NCI-H1930 (cell line): ENCODE data around the gene DNAJA3.
A peak's percentile ranks its signal among the peaks of the same experiment; 100 is the strongest.

Source experiments
- DNase-seq, 2 experiments: peaks; one replicate each; lab custom pipeline; 2025; lab: John Stamatoyannopoulos, UW

The DNAJA3 gene

DNA sequence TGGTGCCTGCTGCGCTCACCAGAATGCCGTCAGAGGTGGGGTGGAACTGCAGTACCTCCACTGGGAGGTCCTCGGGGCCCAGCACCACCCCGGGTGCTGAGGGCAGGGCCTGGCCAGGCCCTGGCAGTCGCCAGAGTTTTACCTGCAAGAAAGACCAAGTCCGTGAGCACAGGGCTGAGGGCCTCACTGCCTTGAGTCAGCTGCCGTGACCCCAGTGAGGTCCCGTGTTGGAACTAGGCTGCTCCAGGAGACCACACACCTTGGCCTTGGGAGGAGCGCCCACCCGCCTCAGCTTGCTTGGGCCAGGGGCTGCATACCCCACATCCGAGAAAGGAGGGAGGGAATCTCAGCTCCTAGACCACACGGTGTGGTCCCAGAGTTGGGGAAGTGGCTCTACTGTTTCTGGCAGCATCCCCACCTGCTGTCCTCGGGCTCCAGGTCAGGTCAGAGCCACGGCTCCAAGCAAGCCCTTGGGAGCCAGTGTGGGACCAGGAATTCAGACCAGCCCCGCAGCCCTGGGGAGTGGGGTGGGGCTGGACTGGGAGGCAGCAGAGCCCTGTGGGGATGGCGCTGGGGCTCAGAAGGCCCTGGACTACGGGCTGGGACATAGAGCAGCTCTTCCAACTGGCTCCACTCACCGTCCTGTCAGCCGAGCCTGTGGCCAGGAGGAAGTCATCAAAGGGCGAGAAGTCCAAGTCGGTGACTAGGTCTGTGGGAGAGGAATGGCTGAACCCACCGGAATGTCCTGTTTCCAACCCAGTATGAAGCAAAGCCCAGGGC, 17.9 kb upstream of the DNAJA3 start:
- DNase-seq = no peak

DNA sequence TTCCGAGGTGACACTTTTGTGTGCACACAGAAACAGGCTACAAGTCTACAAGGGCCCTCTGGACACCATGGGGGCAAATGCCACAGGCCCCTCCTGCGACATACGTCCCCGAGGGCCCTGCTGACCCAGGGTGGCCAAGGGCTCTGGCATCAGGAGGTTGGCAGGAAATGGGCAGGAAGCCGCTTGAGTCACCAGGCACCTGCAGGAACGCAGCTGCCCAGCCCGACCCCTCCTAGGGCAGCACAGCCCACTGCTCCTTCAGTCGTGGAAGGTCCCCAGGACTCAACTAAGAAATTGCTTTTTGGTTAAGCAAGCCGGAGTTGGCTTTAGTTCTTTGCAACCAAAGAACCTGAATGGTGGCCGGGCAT, 17.4 kb upstream of the DNAJA3 start:
- DNase-seq = no peak

DNA sequence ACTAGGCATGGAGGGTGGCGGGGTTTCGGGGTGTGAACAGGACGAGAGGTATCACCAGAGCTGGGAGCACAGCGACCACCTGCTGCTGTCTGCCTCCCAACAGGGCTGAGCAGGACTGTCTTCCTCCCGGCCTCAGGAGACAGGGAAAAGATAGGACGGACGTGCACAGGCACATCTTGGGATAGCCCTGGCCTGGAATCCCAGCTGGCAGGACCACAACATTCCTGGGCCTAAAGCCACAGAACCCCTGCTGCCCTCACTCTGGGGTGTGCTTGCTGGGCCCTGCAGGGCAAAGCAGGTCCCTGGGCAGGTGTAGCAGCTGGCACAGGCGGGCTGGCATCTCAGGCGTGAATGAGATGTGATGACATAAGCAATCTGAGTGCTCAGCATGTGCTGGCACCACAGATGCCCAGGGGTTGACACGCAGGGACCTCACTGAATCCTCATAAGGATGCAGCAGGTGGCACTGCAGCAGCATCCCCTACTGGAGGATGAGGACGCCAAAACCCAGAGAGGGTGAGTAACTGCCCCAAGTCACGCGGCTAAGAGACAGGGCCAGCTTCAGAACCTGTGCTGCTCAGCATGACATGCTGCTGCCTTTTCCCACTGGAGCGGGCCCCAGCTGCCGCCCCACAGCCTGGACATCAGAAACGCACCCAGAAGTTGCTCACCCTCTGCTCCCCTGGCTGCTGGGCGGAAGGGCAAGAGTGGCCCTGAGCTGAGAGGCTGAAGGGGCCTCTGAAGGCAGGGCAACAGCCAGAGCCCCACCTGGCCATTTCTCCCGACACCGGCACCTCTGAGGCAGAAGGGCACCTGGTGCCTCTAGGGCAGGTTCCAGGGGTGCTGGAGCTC, 16.4 kb upstream of the DNAJA3 start:
- DNase-seq = no peak

DNA sequence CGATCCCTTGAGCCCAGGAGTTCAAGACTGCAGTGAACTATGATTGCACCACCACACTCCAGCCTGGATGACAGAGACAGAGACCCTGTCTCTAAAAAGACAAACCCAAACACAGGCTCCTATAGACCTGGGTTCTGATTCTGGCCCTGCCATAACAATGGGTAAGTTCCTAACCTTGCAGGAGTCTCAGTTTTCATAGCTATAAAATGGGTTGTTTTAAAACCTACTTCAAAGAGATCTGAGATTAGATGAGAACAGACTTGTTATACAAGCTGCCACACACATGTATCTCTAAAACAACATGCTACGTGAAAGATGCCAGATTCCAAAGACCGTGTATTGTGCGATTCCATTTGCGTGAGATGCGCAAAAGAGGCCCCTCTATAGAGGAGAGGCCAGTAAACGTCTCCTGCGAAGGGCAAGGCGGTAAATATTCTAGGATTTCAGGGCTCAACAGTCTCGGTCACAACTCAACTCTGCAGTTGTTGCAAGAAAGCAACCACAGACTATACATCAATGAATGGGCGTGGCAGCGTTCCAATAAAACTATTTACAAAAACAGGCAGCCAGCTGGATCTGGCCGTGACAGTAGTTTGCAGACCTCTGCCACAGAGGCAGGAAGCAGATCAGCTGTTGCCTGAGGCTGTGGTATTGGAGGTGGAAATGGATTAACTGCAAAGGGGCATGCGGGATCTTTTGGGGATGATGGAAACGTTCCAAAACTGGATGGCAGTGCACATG, 15.2 kb upstream of the DNAJA3 start:
- no peak for DNase-seq

DNA sequence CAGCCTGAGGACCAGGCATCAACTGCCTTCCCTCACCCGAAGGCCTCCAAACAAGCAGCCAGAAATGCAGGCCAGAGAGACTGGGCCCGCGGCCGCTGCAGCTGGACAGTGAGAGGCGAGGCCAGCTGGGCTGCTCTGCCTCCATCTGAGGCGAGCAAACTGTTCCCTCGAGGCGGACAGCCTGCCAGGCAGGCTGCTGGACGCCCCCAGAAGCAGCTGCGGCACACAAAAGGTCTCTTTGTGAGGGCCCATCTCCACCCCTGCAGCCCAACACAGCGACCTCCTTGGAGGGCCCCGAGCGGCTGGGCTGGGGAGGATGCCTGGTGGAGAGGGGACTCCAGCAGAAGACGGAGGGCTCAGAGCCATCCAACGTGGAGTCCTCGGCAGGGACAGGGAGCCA, 14.0 kb upstream of the DNAJA3 start:
- no peak for DNase-seq

DNA sequence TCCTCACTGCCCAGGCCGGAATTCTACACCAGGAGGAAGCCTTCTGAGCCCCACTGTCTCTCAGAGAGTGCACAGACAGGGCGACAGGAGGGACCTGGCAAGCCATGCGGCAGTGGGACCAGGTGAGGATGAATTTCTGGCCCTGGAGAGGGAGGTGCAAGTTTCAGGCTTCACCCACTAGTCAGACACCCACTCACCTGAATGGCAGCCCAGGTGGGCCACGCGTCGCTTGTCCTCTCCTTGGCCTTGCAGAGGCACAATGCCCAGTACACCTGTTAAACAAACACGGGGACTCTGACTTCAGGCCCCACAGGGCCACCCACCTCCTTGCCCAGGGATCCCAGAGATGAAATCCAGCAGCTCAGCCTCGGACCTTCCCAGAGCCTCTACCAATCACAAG, 13.5 kb upstream of the DNAJA3 start:
- no peak for DNase-seq

DNA sequence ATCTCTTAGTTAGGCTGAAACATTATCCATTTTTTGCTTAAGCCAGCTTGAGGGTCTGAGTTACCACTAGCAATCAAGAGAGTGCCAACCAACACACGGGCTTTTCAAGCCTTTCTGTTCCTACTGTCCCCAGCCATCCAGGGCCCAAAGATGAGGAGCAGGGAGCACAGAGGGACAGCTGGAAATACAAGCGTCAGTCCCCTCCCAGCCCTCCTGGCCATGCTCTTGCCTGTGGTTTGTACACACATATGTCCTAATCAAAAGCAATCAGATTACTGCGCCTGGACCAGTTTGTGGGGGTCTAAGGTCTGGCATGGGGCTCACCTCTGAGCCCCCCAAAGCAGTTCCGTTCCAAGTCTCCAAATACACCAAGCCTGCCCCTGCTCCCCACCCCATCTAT, 12.8 kb upstream of the DNAJA3 start:
- no peak for DNase-seq

DNA sequence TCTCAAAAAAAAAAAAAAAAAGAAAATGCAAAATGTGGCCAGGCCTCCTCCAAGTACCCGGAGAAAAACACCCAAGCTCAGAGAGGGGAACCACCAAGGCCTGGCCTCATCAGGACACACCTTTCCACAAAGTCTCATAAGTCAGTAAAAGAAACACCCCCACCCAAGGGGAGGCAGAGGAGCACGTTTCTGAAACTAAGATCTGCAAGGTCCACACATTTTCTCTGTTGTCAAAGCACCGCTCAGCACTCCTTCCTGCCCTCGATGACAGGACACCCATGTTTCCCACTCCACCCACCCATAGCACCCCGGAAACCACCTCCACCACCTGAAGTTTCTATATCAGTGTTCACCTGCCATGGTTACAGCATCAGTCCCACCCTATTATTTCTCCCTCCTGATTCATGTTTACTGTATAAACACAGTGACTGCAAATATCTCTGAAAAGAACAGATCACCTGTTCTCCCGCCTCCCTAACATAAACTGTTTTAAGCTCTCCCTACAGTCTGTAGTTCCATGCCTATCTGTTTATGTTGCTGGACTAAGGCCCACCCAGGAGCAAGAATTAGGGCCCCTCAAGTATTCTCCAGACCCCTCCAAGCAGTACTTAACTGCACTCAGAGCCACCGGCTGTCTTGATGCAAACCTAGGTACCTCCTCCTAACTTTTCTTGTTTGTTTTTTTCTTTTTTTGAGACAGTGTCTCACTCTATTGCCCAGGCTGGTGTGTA, 11.3 kb upstream of the DNAJA3 start:
- DNase-seq = no peak

DNA sequence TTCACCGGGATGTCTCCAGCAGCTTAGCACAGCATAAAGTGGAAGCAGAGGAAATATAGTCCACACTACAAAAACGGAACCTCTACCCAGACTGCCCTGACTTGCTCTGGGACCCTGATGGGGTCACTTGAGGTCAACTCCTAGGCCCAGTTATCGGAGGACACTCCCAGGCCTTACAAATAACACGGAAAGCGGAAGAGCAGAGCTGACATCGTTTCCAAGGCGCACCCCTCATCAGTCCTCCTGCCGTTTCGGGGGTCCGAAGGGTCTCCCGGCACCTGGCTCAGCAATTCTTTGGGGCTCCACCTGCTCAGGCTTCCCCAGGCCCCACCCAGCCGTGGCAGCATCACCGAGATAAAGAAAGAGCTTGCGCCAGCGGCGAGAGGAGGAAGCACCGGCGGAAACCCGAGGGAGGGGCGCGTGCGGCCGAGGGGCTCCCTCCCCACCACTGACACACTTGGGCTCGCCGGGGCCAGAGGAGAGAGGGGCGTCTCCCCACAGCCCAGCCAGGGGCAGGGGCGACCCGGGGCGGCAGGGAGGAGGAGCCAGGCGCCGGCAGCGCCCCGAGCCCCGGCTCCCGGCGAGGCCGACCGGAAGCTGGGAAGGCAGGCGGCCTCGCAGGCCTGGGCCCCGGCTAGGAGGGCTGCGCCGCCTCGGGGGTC, 10.0 kb upstream of the DNAJA3 start:
- DNase-seq = no peak

DNA sequence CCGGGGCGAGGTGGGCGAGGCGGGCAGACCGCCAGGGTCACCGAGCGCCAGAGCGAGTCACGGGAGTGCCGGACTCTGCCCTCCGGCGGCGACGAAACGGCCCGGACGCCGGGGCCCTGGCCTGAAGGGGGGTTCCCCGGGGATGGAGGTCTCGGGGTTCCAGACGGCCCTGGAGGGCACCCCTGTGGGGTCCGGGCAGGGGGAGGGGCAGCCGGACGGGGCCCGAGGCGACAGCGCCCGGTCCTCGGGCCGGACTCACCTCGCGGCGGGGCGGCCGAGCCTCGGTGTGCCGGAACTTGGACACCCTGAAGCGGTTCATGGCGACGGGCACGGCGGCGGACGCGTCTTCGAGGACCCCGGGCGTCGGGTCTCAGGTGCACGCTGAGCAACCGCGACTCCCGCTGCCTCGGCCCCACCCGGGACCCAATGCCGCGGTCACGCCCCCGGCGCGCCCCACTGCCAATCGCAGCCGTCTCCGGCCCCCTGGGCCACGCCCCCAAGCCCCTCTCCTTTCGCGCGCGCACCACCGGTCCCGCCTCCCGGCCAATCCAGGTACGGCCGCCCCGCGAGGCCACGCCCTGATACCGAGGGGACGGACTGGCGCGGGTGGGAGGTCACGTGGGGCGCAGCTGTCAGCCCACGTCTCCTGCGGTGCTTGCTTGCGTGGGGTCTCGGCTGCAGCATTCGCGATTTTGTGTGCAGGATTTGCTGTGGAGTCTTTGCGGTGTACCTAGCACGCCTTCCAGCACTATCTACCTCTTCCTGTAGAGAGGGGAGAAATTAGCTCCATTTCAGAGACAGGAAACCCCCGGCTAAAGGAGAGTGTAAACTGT, 9.3 kb upstream of the DNAJA3 start, which contains the start of gene CORO7:
TSS of gene CORO7 (minus strand) at position 397 of the 833 bp plus-strand sequence. CDS start at position 319, 78 bp downstream.
- DNase-seq = peak; percentile 89 to 92

DNA sequence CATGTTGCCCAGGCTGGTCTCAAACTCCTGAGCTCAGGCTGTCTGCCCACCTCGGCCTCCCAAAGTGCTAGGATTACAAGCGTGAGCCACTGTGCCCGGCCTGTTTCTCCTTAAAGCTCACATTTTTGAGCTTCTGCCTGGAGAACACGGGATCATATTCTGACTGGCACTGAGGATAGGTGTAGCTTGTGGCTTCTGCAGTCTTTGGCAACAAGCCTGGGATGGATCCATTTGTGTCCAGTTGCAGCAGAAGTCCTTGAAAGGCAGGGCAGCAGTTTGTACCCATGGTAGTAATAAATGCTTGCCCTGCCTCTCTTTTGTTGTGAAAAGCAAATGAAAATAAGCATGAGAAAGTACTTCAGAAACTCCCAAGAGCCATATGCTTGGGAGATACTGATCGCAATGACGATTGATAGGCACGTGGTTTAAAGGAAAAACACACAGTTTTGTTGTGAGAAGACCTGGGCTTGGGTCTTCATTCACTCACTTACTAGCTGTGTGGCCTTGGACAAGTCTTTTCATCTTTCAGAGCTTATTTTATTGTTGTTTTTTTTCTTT, 6.2 kb upstream of the DNAJA3 start:
- DNase-seq = no peak

DNA sequence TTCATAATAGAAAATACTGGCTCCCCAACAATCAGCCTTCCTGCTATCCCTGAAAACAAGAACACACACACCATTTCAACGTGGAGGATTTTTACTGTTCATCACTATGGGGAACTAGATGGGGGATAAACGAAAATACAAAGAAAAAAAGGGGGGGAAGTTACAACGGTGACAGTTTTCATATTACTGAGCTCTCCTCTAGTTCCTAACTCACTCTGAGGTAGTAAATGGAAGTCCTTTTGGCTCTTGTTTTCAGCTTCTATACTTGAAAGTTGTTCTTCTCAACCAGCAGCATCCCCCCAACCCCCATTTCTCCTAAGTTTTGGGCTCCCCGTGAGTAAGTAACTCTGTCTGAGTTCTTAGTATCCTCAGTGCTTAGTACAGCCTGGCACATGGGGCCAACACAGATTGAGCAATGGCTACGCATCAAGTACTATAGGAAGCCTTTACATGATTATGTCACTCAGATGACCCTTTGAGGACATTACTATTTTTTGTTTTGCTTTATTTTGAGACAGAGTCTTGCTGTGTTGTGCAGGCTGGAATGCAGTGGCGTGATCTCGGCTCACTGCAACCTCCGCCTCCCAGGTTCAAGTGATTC, 5.1 kb upstream of the DNAJA3 start:
- no peak for DNase-seq

DNA sequence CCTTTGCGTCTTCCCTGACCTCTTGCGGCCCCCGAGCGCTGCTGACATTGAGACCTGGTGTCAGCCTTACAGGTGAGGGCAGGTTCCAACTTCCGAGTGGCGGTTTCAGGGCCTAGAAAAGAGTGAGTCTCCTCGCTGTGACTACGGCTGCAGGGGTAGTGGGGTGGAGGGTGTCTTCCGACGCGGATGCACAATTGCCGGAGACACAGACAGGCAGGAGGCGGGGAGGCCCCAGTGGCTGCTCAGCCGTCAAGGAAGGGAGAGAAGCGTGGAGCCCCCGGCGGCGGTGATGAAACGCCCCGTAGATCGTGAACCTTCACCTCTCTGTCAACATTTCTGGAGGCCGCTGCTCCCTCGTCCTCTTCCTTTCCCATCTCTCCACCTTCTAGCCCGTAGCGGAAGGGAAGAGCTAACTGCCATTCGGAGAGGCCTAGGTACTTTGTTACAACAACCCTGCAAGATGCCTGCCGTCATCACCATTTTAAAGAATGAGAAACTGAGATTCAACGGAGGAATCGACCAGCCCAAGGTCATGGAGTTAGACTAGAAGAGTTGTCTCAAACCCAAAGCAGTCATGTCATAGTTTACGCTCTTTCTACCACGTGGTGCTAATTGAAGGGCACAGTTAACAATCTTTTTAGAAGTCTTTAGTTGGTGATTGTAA, 485 bp downstream of the DNAJA3 start:
- DNase-seq = no peak

DNA sequence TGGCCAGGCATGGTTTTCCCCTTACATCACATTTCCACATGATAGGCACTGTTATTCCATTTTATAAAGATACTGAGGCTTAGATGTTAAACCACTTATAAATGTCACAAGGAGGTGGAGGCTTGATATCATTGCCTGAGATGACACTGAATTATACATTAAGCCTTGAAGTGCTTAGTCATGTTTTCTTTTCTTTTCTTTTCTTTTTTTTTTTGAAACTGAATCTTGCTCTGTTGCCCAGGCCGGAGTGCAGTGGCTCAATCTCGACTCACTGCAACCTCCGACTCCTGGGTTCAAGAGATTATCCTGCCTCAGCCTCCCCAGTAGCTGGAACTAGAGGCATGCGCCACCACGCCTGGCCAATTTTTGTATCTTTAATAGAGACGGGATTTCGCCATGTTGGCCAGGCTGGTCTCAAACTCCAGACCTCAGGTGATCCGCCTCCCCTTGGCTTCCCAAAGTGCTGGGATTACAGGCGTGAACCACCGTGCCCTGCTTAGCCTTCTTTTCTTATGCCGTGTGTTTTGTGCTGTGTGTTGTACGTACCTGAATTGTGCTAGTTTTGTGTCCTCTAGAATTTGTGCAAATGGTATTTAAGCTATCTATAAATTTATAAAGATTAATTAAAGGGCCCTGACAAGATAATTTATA, 1.2 kb downstream of the DNAJA3 start:
- DNase-seq = no peak

DNA sequence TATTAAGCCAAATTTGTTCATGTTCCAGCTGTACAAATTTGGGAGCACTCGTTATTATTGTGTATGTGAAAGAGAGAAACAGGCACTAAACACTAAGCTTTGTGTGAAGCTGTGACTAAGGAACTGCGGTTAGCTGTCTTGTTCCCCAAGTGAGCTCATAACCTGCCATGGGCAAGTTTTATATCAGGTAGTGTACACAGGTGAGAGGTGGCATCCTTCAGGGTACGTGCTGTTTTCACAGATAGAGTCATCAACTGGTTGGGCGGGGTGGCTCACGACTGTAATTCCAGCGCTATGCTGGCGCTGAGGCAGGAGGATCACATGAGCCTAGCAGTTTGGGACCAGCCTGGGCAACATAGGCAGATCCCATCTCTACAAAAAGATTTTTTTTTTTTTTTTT, 2.8 kb downstream of the DNAJA3 start:
- no peak for DNase-seq

DNA sequence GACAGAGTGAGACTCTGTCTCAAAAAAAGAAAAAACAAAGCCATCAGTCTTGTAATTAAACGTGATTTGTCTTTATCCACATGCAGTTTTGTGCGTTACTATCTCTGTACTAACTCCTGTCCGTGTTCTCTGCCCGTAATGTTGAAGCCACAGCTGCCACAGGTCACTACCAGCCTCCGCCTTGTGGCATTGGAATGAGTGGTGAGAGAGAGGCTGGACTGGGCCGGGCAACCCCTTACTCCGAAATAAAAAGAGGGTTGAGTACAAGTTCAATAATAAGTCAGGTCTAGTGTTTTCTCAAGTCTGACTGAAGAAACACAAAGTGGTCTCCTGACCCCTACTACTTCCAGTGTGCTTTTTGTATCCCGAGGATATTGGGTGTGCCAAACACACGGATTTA, 5.4 kb downstream of the DNAJA3 start:
- no peak for DNase-seq

DNA sequence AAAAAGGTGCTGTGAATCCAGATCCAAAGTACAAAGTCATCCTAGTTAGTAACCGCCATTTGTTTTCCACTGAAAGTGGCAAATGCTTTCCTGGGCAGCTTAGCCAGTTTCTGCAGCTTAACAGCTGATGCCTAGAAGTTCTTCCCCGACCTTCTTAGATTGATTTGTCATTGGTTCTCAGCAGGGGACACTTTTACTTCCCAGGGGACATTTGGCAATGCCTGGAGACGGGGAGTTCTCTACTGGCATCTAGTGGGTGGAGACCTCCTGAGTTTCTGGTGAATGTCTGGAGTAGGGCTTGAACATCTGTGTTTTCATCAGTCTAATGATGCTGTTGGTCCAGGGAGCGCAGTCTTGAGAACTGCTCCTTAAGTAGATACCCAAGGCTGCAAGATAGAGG, 7.6 kb downstream of the DNAJA3 start:
- DNase-seq = no peak

DNA sequence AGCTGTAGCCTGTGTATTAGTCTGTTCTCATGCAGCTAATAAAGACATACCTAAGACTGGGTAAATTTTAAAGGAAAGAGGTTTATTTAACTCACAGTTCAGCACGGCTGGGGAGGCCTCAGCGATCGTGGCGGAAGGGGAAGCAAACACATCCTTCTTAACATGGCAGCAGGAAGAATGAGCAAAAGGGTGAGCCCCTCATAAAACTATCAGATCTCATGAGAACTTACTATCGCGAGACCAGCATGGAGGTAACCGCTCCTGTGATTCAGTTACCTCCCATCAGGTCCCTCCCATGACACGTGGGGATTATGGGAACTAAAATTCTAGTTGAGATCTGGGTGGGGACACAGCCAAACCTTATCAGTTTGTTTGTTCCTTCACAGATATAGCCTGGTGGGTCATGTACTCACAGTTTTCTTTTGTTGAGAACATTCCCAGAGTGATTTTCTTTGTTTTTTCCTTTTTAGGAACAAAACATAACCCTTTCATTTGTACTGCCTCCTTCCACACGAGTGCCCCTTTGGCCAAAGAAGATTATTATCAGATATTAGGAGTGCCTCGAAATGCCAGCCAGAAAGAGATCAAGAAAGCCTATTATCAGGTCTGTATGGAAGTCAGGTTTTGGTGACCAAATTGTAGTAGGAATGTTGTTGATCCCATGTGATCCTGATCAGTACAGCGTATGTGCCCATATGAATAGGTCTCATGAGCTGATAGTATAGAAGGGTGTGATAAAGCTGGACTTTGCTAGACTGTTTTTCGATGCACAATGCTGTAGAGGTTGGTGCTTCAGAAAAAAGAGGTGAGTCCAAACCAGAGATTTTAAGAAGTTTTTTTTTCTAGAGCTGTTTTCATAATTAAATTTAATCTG, 8.5 kb downstream of the DNAJA3 start:
- no peak for DNase-seq
